Cardiac ventricle fibroblast (primary cell): ENCODE measurements around the gene SH3PXD2B. TPM values are rescaled to one million over a fixed set of nuclear protein-coding genes. Genes with fewer than 3 reads are reported as not detected.

Experiments used
- total RNA-seq: library from RNA; depleted of rRNA; stranded (reverse); fragments of >200 nt; gene quantifications from 2 replicates; pipeline ENCODE4 v1.2.3, GENCODE V29; 2015

The SH3PXD2B gene
- 90.6 and 102 TPM in 2 replicates for total RNA-seq

DNA sequence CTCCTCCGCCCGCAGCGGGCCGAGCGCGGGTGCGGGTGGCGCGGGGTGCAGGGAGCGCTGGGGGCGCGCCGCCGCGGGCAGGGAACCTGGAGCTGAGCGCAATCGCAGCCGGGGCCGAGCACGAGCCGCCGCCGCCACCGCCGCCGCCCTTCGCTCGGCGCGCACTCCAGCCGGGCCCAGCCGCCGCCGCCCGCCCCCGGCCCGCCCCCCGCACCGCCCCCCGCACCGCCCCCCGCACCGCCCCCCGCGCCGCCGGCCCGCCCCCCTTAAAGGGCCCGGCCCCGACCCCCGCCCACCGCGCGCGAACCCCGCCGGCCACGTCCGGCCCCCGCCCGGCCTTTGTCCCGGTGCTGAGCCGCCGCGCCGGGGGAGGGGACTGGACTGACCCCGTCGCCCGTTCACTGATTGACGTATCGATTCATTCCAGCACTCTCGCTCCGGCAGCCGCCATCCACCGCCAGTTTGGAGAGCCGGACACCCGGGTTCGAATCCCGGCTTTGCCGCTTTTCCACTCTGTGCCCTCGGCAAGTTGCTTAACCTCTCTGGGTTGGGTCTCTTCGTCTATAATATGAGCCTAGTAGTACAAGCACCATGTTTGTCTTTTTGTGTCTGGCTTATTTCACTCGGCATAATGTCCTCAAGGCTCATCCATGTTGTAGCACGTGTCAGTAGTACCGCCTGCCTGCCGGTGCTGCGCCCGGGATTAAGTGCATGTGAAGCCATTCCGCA lies at the start of gene SH3PXD2B:
Gene SH3PXD2B (minus strand): TSS at position 168 of the 729 bp plus-strand sequence. CDS start 173 bp downstream, outside the sequence.

DNA sequence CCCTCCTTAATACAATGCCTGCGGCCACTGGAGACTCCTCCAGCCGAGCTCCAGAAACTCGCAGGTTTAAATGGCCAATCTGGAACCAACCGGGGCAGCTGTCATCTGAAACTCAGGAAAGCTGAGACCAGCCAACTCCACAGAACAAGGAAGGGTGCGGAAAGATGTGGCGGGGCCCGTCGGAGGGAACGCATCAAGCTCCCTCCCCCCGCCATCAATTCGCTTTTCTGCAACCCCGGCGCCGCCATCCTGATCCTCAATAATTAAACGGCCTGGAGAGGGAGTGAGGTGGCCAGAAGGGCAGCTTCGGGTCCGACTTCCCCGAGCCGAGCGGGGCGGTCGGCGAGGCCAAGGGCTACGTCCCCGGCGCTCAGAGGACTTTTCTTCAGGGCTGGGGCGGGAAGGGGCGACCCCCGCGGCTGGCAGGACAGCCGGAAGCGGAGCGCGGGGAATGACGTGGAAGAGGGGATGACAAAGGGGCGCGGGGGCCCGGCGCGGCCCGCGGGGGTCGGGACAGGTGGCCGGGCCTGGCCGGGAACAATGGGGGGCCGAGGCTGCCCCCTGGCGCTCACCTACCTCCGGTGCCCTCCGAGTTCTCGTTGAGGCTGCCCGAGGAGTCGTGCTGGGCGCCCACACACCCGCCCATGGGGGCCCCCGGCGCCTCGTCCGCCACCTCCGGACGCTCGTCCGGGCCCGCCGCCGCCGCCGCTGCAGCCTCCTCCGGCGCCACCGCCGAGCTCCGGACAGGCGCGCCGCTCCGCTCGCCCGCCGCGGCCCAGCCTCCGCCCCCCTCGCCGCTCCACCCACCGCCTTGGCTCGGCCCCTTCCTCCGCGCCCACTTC lies 171.1 kb downstream of the SH3PXD2B start, which contains the start of gene UBTD2:
Gene UBTD2 (minus strand): TSS at position 745 of the 842 bp plus-strand sequence. CDS start 99 bp downstream, at position 646.

Other genes starting within 250 kb of the SH3PXD2B start
- 24.0 and 26.0 TPM in 2 replicates for gene UBTD2, start 170.8 kb downstream of the SH3PXD2B start, total RNA-seq
- gene NEURL1B, start 186.7 kb upstream of the SH3PXD2B start, total RNA-seq = 9.1 and 11.1 TPM in 2 replicates